SK-N-SH (cell line): ENCODE measurements around the gene HDHD2. TPM values are rescaled to one million over a fixed set of nuclear protein-coding genes. Genes with fewer than 3 reads are reported as not detected.

ENCODE experiments used
- CTCF ChIA-PET: fragments of 300-600, 350-600 bp; formaldehyde crosslinking; extraction: SDS; loops from one replicate; lab custom pipeline; 2021; lab: Yijun Ruan, JAX
- POLR2A ChIA-PET: fragments of 350-600 bp; sonication (Branson Sonifier 250); formaldehyde crosslinking; extraction: SDS; loops from one replicate; lab custom pipeline; 2020; ENCODE audit warnings: antibody characterized with exemption, inconsistent platforms; lab: Yijun Ruan, JAX
- DNase-seq: peaks from one replicate; pipeline ENCODE4 v3.0.0; 2012
- H2AFZ ChIP-seq: fragments of 200-600 bp; sonication (generic); 2 replicates; pipeline ENCODE4 v1.8.1; 2016; ENCODE audit warnings: antibody characterized with exemption, mild to moderate bottlenecking, low read depth
- H3F3A ChIP-seq: fragments of 200-600 bp; sonication (generic); replicated peaks from 2 replicates; pipeline ENCODE3; 2016; ENCODE audit warnings: antibody characterized with exemption, mild to moderate bottlenecking; ENCODE audit not compliant: insufficient read depth
- H3K27ac ChIP-seq, 2 experiments: fragments of 200-500 bp in 1 of 2; fragments of 200-600 bp in 1 of 2; sonication (Bioruptor generic) in 1 of 2; sonication (generic), shearing (Covaris generic) in 1 of 2; 2 replicates each; pipeline versions ENCODE4 v1.5.1 to v1.6.1; 2014 to 2016; ENCODE audit warnings: low read depth in 2 of 2, inconsistent platforms in 1 of 2, low read length in 1 of 2, mild to moderate bottlenecking in 1 of 2, mixed read lengths in 1 of 2
- H3K27me3 ChIP-seq: fragments of 200-600 bp; sonication (generic), shearing (Covaris generic); 2 replicates; pipeline ENCODE4 v1.6.1; 2016; ENCODE audit warnings: mixed run types; ENCODE audit not compliant: insufficient read depth
- H3K36me3 ChIP-seq, 2 experiments: fragments of 200-500 bp in 1 of 2; fragments of 200-600 bp in 1 of 2; sonication (Bioruptor generic) in 1 of 2; sonication (generic) in 1 of 2; replicated peaks in 1 of 2; 2 replicates each; pipeline versions ENCODE3 to v1.5.1; 2014 to 2016; ENCODE audit warnings: low read length in 1 of 2, mild to moderate bottlenecking in 1 of 2; ENCODE audit not compliant: insufficient read depth in 2 of 2, control insufficient read depth in 1 of 2
- H3K4me1 ChIP-seq, 2 experiments: fragments of 200-500 bp in 1 of 2; fragments of 200-600 bp in 1 of 2; sonication (Bioruptor generic) in 1 of 2; sonication (generic), shearing (Covaris generic) in 1 of 2; 2 replicates each; pipeline versions ENCODE4 v1.5.1 to v1.6.1; 2014 to 2016; ENCODE audit warnings: low read depth in 1 of 2, low read length in 1 of 2, mixed run types in 1 of 2; ENCODE audit not compliant: insufficient read depth in 2 of 2, control insufficient read depth in 1 of 2
- H3K4me2 ChIP-seq: fragments of 200-600 bp; sonication (generic), shearing (Covaris generic); 2 replicates; pipeline ENCODE4 v1.6.1; 2017; ENCODE audit warnings: mixed run types
- H3K4me3 ChIP-seq, 2 experiments: fragments of 200-500 bp in 1 of 2; fragments of 200-600 bp in 1 of 2; sonication (Bioruptor generic) in 1 of 2; sonication (generic), shearing (Covaris generic) in 1 of 2; 2 replicates each; pipeline versions ENCODE4 v1.5.1 to v1.8.1; 2014 to 2016; ENCODE audit warnings: low read depth in 2 of 2, inconsistent platforms in 1 of 2, low read length in 1 of 2, mild to moderate bottlenecking in 1 of 2, mixed read lengths in 1 of 2, moderate library complexity in 1 of 2
- H3K79me2 ChIP-seq: fragments of 200-600 bp; sonication (generic); 2 replicates; pipeline ENCODE4 v1.8.1; 2017; ENCODE audit warnings: mild to moderate bottlenecking; ENCODE audit not compliant: insufficient read depth
- H3K9ac ChIP-seq: fragments of 200-600 bp; sonication (generic); 2 replicates; pipeline ENCODE4 v1.6.1; 2017; ENCODE audit warnings: mixed run types
- H3K9me2 ChIP-seq: fragments of 200-600 bp; sonication (generic); 2 replicates; pipeline ENCODE4 v1.6.1; 2017; ENCODE audit warnings: mixed run types
- H3K9me3 ChIP-seq: fragments of 200-600 bp; sonication (generic); 2 replicates; pipeline ENCODE4 v1.6.1; 2017; ENCODE audit warnings: mixed run types, mild to moderate bottlenecking, moderate library complexity
- H4K20me1 ChIP-seq: fragments of 200-600 bp; sonication (generic); 2 replicates; pipeline ENCODE4 v1.6.1; 2017; ENCODE audit warnings: mild to moderate bottlenecking, mixed run types; ENCODE audit not compliant: insufficient read depth
- JUND ChIP-seq: IDR thresholded peaks from 2 replicates; pipeline ENCODE4 v1.4.0; 2012
- YY1 ChIP-seq: IDR thresholded peaks from 2 replicates; pipeline ENCODE4 v1.4.0; 2012; ENCODE audit warnings: low read depth, mild to moderate bottlenecking
- WGBS: methylation state at CpG from one replicate; pipeline ENCODE4 v1.1.6; 2017; ENCODE audit warnings: low lambda C conversion rate; 5-methylcytosine and 5-hydroxymethylcytosine counted together
- polyA plus RNA-seq, 3 experiments: library from polyadenylated mRNA; depleted of rRNA; stranded (reverse); fragments of >200 nt; gene quantifications; 2 replicates each; pipeline ENCODE4 v1.2.3, GENCODE V29; 2012
- TF ChIP-seq, protein P1 (sequence below): IDR thresholded peaks from 2 replicates; pipeline ENCODE4 v1.4.0; 2012; ENCODE audit warnings: low read depth, borderline replicate concordance
- TF ChIP-seq, protein P2 (sequence below): IDR thresholded peaks from 2 replicates; pipeline ENCODE4; 2012

HDHD2 gene
- polyA plus RNA-seq, 1 of the 3 experiments (the other 2 are of a cell fraction), result 10.6 TPM

DNA sequence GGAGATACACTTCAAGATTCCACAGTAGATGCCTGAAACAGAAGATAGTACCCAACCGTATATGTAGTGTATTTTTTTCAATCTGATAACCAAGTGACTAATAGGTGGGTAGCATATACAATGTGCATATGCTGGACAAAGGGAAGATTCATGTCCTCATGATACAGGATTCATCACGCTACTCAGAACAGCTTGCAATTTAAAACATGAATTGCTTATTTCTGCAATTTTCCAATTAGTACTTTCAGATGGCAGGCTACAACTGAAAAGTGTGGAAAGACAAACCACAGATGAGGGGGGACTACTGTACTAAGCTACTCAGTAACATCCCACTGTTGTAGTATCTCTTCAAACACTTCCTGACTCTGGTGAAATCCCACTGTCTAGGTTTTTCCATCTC lies 22.2 kb upstream of the HDHD2 start:
- no peak for TF ChIP-seq YY1
- TF ChIP-seq, protein P1, sequence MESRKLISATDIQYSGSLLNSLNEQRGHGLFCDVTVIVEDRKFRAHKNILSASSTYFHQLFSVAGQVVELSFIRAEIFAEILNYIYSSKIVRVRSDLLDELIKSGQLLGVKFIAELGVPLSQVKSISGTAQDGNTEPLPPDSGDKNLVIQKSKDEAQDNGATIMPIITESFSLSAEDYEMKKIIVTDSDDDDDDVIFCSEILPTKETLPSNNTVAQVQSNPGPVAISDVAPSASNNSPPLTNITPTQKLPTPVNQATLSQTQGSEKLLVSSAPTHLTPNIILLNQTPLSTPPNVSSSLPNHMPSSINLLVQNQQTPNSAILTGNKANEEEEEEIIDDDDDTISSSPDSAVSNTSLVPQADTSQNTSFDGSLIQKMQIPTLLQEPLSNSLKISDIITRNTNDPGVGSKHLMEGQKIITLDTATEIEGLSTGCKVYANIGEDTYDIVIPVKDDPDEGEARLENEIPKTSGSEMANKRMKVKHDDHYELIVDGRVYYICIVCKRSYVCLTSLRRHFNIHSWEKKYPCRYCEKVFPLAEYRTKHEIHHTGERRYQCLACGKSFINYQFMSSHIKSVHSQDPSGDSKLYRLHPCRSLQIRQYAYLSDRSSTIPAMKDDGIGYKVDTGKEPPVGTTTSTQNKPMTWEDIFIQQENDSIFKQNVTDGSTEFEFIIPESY, result no peak
- TF ChIP-seq, all 33 proteins: peak for 0
- no peak overlapping the region for H3K4me2 ChIP-seq
- no peak overlapping the region for H2AFZ ChIP-seq
- peaks cover 0 to 24% of the 10 kb centered on the region in 2 experiments for H3K36me3 ChIP-seq
- peaks cover 0 to 4% of the 10 kb centered on the region in 2 experiments; a peak in 2 of 4 replicates for H3K4me1 ChIP-seq
- H3K9ac ChIP-seq, result no peak overlapping the region
- H3K79me2 ChIP-seq, result peaks cover 87% of the 10 kb centered on the region
- DNase-seq, result no peak
- 90% methylated on average over 2 of the region's 2 CpGs for WGBS
- no peaks in the 10 kb centered on the region for H3K9me3 ChIP-seq
- CTCF ChIA-PET, result interaction anchor here (0.5 to 1.1 kb wide), 2 partner anchors 43 to 61 kb away, joined by 3 to 5 read pairs; no protein-coding TSS in a partner anchor
- H4K20me1 ChIP-seq, result peaks cover 27% of the 10 kb centered on the region
- H3K9me2 ChIP-seq, result no peaks in the 10 kb centered on the region
- POLR2A ChIA-PET, result no interaction called here
- no peak overlapping the region for H3K4me3 ChIP-seq
- H3K27ac ChIP-seq, result no peak overlapping the region
- H3F3A ChIP-seq, result peaks cover 5% of the 10 kb centered on the region
- no peaks in the 10 kb centered on the region for H3K27me3 ChIP-seq

DNA sequence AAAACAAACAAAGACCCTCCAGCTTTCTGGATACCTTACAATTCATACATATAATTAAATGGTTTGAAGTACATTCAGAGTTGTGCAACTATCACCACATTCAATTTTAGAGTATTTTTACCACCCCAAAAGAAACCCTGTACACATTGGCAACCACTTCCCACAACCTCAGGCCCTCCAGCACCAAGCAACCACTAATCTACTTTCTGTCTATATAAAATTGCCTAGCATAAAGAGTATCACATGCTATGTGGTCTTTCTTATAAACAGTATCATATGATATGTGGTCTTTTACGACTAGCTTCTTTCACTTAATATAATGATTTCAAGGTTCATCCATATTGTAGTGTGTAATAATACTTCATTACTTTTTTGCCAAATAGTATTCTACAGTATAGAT lies 18.6 kb upstream of the HDHD2 start:
- WGBS, result 89% methylated on average over 1 of the region's 1 CpG
- H4K20me1 ChIP-seq, result peaks cover 29% of the 10 kb centered on the region
- no peak overlapping the region for H3K4me3 ChIP-seq
- H3K4me1 ChIP-seq, result peaks cover 0 to 2% of the 10 kb centered on the region in 2 experiments; a peak in 2 of 4 replicates
- H3K4me2 ChIP-seq, result no peak overlapping the region
- no peaks in the 10 kb centered on the region for H3K9me2 ChIP-seq
- no peak for TF ChIP-seq JUND
- TF ChIP-seq, protein P1, result no peak
- TF ChIP-seq, protein P2, sequence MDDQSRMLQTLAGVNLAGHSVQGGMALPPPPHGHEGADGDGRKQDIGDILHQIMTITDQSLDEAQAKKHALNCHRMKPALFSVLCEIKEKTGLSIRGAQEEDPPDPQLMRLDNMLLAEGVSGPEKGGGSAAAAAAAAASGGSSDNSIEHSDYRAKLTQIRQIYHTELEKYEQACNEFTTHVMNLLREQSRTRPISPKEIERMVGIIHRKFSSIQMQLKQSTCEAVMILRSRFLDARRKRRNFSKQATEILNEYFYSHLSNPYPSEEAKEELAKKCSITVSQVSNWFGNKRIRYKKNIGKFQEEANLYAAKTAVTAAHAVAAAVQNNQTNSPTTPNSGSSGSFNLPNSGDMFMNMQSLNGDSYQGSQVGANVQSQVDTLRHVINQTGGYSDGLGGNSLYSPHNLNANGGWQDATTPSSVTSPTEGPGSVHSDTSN, result no peak
- no peaks in the 10 kb centered on the region for H3K27me3 ChIP-seq
- H3F3A ChIP-seq, result peaks cover 5% of the 10 kb centered on the region
- no peak overlapping the region for H3K27ac ChIP-seq
- CTCF ChIA-PET, result interaction anchor here (1.2 to 1.5 kb wide), 2 partner anchors 36 to 68 kb away, joined by 4 to 6 read pairs; no protein-coding TSS in a partner anchor
- H3K9me3 ChIP-seq, result no peaks in the 10 kb centered on the region
- H3K36me3 ChIP-seq, result peaks cover 0 to 29% of the 10 kb centered on the region in 2 experiments
- POLR2A ChIA-PET, result no interaction called here
- no peak overlapping the region for H2AFZ ChIP-seq
- no peak overlapping the region for H3K9ac ChIP-seq
- H3K79me2 ChIP-seq, result peaks cover 100% of the 10 kb centered on the region
- DNase-seq, result no peak
